IPS-11a (cell line): ENCODE data around the gene MAP4K5.
A peak's percentile ranks its signal among the peaks of the same experiment; 100 is the strongest.
"Not testable (repeated sequence)": the region's sequence is repeated elsewhere in the genome, so short reads cannot be mapped to it uniquely, and the experiment has no call there.

Source experiments
- H3K4me3 ChIP-seq: one replicate; pipeline ENCODE4 v1.5.1; 2013; ENCODE audit warnings: low read depth, low read length, control low read depth

MAP4K5 gene

GRCh38 chr14:50532502-50533240 is at the start of gene MAP4K5:
Gene MAP4K5 (minus strand): TSS chr14:50532569. CDS start chr14:50532049, 520 bp downstream.
- H3K4me3 ChIP-seq, result peak within 1 kb of the TSS; percentile 91

- H3K4me3 ChIP-seq, result no peak overlapping the region
Measured at GRCh38 chr14:50578433-50578832, 46.1 kb upstream of the MAP4K5 start.

GRCh38 chr14:50577982-50578381 is 45.6 kb upstream of the MAP4K5 start:
- H3K4me3 ChIP-seq, result no peak overlapping the region

- no peak overlapping the region for H3K4me3 ChIP-seq
Measured at GRCh38 chr14:50575769-50576168, 43.4 kb upstream of the MAP4K5 start.

- H3K4me3 ChIP-seq, result no peak overlapping the region
Measured at GRCh38 chr14:50573862-50574261, 41.5 kb upstream of the MAP4K5 start.

GRCh38 chr14:50569714-50570274 is 37.4 kb upstream of the MAP4K5 start:
- H3K4me3 ChIP-seq, result no peak overlapping the region

GRCh38 chr14:50562841-50563240 is 30.5 kb upstream of the MAP4K5 start:
- H3K4me3 ChIP-seq, result no peak overlapping the region

GRCh38 chr14:50560931-50561285 is 28.5 kb upstream of the MAP4K5 start:
- H3K4me3 ChIP-seq, result peak overlapping the region; percentile 73

- H3K4me3 ChIP-seq, result peak within 1 kb of the TSS; percentile 73
Measured at GRCh38 chr14:50559990-50560930, 27.9 kb upstream of the MAP4K5 start, which contains the start of gene ATL1. Gene ATL1 (plus strand): TSS chr14:50560145. CDS start chr14:50560266, 121 bp downstream.

GRCh38 chr14:50552796-50553195 is 20.4 kb upstream of the MAP4K5 start:
- H3K4me3 ChIP-seq, result not testable (repeated sequence)

GRCh38 chr14:50551877-50552276 is 19.5 kb upstream of the MAP4K5 start:
- no peak overlapping the region for H3K4me3 ChIP-seq

- no peak overlapping the region for H3K4me3 ChIP-seq
Measured at GRCh38 chr14:50550294-50550693, 17.9 kb upstream of the MAP4K5 start.

GRCh38 chr14:50545618-50546017 is 13.2 kb upstream of the MAP4K5 start:
- H3K4me3 ChIP-seq, result no peak overlapping the region

- H3K4me3 ChIP-seq, result no peak overlapping the region
Measured at GRCh38 chr14:50544911-50545310, 12.5 kb upstream of the MAP4K5 start.

- H3K4me3 ChIP-seq, result no peak overlapping the region
Measured at GRCh38 chr14:50542941-50543418, 10.6 kb upstream of the MAP4K5 start.

- H3K4me3 ChIP-seq, result no peak overlapping the region
Measured at GRCh38 chr14:50541159-50541567, 8.8 kb upstream of the MAP4K5 start.

GRCh38 chr14:50539051-50539450 is 6.7 kb upstream of the MAP4K5 start:
- no peak overlapping the region for H3K4me3 ChIP-seq

GRCh38 chr14:50538034-50538433 is 5.7 kb upstream of the MAP4K5 start:
- not testable (repeated sequence) for H3K4me3 ChIP-seq

- no peak overlapping the region for H3K4me3 ChIP-seq
Measured at GRCh38 chr14:50534997-50535396, 2.6 kb upstream of the MAP4K5 start.

GRCh38 chr14:50534416-50534815 is 2.0 kb upstream of the MAP4K5 start:
- no peak overlapping the region for H3K4me3 ChIP-seq

GRCh38 chr14:50533806-50534205 is 1.4 kb upstream of the MAP4K5 start:
- no peak overlapping the region for H3K4me3 ChIP-seq
